ENCODE measurements around the gene PTPRR.

DNA sequence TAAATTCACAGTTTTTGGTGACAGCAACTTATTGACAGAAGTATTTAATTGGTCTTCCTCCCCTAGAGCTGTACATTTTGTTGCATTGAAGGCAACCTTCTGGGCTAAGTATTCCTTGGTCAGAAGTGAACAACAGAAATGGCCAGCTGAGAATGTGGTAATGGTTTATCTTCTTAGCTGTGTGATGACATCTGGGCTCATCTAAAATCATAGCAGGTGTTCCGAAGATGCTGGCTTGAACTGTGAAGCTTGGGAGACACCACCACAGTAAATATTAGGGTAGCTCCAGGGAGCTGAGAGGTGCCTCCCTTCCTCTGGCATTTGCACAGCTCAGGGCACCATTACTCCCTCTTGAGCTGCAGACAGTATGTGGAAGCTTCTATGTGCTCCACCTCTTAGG is 279.6 kb downstream of the PTPRR start:
- TF ChIP-seq POLR2A (IDR thresholded peaks at IDR 0.05): no peak
- TF ChIP-seq, protein P1, sequence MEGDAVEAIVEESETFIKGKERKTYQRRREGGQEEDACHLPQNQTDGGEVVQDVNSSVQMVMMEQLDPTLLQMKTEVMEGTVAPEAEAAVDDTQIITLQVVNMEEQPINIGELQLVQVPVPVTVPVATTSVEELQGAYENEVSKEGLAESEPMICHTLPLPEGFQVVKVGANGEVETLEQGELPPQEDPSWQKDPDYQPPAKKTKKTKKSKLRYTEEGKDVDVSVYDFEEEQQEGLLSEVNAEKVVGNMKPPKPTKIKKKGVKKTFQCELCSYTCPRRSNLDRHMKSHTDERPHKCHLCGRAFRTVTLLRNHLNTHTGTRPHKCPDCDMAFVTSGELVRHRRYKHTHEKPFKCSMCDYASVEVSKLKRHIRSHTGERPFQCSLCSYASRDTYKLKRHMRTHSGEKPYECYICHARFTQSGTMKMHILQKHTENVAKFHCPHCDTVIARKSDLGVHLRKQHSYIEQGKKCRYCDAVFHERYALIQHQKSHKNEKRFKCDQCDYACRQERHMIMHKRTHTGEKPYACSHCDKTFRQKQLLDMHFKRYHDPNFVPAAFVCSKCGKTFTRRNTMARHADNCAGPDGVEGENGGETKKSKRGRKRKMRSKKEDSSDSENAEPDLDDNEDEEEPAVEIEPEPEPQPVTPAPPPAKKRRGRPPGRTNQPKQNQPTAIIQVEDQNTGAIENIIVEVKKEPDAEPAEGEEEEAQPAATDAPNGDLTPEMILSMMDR (IDR thresholded peaks at IDR 0.05): no peak

All from adrenal gland (tissue), 5 donors.